CD4-positive, alpha-beta T cell treated with Interferon gamma for 1 hour (primary cell): Measurements from ENCODE around the gene VPS39.

Source experiments
- DNase-seq: peaks from one replicate; pipeline ENCODE4 v3.0.0-alpha.2; 2020

VPS39 gene

DNA sequence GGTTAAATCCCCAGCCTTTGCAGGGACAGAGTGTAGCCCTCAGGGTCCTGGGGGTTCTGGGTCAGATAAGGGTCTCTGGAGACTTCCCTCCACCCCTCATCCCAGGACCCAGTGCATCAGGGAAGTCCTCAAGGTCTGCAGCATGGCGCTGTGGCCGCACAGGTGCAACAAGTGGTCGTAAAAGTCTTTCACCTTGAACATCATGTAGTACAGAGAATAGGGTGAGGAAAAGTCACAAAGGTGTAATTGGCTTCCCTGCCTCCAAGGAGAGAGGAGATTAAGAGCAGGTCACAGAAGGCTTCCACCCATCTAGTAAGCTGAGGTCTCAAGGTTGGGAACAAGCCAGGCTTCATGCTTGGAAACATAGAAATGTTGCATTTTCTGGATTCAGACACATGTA is 84.6 kb downstream of the VPS39 start:
- no peak for DNase-seq

DNA sequence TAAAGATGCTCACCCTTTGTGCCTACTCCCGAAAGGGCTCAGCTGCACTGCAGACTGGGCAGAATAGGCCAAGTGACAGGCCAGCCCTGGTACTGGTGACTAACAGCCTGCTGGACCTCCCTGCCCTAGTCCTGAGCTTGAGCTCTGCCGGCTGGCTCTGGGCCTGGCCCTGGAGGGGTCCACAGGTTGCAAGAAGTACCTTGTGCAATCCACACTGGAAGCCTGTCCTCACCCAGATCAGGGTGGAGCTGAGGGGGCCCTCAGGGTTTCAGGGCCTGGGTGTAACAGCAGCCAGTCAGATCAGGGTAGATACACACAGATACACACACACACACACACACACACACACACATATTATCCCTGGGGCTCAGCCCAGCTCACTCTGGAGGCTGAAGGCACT is 86.4 kb downstream of the VPS39 start:
- DNase-seq: no peak

- no peak for DNase-seq
These were observed 87.1 kb downstream of the VPS39 start for GRCh38 chr15:42121021-42121420.

DNA sequence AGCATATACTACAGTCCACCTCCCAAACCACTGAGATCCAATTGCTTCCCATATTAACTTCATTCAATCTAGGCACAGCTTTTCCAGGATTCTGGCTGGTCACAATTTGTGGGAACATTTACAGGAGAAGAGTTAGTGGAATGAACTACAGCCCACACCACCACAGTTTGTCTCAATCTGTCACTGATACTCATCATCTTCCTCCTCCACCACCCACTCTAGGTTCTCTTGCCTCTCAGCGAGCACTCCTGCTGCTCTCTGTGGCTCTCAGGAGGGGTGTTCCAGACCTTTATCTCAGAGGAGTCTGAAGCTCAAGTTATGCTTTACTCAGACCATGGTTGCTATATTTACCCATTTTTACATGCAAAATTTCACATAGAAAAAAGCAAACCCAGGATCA is 87.8 kb downstream of the VPS39 start:
- no peak for DNase-seq

DNA sequence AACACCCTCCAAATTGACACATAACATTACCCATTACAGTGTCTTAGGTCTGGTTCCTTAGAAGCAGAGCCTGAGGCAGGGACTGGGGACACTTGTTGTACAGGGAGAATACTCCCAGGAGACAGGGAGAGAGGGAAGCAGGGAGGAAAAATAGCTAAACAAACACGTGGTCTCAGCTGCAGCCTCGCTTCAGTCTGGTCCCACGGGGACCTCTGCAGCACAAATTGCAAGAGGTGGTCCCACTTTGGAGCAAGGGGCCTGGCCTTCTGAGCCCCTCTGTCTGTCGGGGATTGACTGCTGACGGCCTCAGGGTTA is 88.7 kb downstream of the VPS39 start:
- DNase-seq: no peak

- DNase-seq: no peak
These were observed 89.3 kb downstream of the VPS39 start for GRCh38 chr15:42118650-42119445.

GRCh38 chr15:42111924-42112323 is 96.2 kb downstream of the VPS39 start:
- no peak for DNase-seq

DNA sequence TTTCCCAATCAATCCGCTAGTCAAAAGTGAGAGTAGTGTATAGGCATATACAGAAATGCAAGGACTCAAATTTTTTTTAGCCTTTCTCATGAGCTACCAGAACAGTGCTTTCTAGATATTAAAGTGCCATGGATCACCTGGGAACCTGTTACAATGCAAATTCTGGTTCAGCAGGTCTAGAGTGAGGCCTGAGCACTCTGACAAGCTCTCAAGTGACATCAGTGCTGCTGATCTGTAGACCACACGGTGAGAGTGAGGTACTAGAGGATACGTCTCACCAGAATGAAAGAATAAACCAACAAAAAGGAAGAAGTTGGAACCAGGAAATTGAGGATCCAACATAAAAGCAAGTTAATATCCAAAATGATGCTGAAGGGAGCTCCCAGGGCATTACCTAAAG is 97.7 kb downstream of the VPS39 start:
- DNase-seq: no peak

DNA sequence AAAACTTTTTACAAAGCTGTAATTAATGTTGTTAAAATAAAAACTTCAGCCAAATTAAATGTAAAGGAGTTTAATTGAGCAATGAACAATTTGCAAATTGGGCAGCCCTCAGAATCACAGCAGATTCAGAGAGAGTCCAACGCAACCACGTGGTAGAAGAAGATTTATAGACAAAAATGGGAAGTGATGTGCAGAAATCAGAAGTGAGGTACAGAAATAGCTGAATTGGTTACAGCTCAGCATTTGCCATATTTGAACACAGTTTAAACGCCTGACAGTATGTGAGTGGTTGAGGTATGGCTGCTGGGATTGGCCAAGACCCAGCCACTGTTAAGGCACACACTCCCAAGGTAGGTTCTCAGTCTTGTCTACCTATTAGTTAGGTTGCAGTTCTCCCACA is 99.3 kb downstream of the VPS39 start:
- DNase-seq: no peak
